ENCODE measurements around the gene ATP10B.
"Not testable (repeated sequence)": the region's sequence is repeated elsewhere in the genome, so short reads cannot be mapped to it uniquely, and the experiment has no call there.

The ATP10B gene

DNA sequence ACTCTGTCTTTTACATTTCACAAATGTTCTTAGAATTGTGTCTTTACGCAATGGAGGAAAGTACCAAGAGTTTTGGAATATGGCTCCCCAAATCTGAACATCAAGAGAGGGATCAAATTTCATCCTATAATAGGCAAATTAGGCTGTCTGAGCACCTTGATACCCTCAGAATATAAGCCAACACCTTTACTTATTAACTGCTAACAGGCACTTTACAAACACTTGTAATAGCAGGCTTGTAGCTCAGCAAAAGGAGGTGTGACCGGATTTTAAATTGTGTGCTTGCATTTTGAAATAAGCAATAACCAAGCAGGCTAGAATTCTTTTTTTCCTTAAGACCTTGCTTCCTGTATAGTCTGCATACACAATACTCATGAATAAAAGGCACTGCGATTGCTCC lies 92.0 kb downstream of the ATP10B start:
- no peak for DNase-seq (ENCODE audit: low read depth in 2 of 2)

- DNase-seq (ENCODE audit: low read depth in 2 of 2), result no peak
Observed at GRCh38 chr5:160757194-160757593, 94.8 kb downstream of the ATP10B start.

DNA sequence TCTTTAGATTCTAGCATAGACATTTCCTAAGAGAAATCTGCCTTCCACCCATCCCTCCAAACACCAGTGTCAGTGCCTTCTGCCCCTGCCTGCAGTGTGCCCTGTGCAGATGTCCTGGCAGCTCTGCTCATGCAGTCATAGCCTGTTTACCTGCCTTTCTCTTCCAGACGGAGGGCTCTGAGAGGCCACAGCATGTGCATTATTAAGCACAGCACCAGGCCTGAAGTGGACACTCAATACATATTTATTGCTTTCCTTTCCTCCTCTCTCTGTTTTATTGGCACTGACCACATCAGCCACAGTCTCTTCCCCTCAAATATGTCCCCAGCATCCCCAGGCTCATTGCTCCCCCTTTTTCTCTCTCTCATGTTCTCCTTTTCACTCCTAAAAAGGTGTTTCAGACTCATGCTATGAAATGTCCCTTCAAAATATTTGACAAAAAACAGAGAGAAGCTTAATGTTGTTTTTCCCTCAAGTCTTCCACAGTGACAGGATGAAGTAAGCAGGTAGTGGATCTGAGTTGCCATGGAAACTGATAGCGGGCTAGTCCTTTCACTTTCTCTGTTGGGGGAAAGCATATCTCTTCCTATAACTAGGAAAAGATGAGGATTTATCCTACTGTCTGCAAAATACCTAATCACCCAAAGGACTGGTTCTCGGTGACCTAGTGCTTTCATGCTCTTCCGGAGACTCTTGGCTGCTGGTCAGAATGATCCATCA lies 100.9 kb downstream of the ATP10B start:
- no peak for DNase-seq (ENCODE audit: low read depth in 2 of 2)

DNA sequence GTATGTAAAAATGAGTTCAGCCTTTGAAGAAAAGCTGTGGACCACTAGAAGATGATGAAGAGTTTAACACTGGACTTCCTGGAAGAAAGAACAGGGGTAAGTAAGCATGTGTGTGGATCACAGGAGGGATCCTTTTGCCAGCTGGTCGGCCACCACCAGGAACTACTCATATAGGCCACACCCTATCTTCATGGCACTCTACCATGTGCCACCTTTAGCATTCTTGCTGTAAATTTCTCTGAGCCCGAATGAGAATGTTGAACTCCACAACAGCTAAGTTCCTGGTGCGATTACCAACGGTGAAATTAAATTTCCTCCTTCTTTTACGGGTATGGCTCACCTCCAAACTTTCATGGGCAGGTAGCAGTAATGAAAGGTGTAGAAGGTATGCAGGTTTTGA lies 102.3 kb downstream of the ATP10B start:
- DNase-seq (ENCODE audit: low read depth in 2 of 2), result no peak

DNA sequence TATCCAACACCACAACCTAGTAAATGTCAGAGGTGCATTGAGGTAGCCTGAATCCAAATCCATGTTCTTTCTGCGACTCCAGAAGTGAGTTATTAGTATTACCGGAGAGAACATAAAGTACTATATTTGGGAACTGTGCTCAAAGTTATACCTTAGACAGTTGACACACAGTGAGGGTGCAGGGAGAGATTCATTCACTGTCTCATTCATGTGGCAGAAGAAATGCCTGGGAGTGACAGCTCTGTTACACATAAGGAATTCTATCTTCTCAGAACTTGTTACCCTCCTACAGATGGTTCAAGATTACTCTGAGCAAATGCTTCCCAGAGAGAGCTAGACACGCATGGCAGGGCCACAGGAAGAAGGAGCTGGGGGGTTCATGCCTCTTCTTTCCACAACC lies 103.0 kb downstream of the ATP10B start:
- DNase-seq (ENCODE audit: low read depth in 2 of 2), result no peak

GRCh38 chr5:160747987-160748386 lies 104.0 kb downstream of the ATP10B start:
- DNase-seq (ENCODE audit: low read depth in 2 of 2), result no peak

- no peak for DNase-seq (ENCODE audit: low read depth in 2 of 2)
Observed at GRCh38 chr5:160747559-160747958, 104.5 kb downstream of the ATP10B start.

DNA sequence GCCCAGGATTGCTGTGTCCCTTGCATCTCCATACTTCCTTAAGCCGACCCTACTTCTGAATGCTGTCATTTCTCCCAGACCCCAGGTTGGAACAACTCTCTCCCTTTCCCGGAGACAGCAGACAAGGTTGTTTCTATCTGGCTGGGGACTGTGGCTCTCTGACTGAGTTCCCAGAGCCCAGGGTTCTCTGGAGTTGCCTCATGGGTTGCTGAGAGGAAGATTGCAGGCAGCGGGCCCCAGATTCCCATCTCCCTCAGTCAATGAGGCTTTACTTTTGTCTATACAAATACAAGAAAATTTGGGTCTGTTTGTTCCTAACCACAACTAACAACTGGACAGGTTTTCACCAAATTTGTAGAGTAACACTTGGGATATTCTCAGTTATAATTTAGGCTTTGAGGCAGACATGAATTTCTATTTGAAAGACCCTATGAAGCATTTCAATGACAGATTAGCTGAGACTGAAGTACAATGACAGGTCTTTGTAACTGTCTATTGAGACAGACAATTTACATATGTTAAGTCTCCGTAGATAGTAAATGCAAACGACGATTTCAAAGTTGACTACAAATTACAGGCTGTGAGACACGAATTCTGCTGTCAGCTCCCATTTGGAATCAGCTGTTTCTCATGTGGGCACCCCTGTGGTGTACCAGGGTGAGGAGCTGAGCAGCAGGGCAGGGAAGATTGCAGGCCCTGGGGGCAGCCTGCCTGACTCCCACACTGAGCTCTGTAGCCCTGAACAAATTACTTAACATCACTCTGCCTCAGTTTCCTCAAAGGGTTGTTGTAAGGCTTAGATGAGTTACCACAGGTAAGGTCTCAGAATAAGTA lies 107.5 kb downstream of the ATP10B start:
- DNase-seq (ENCODE audit: low read depth in 2 of 2), result no peak

DNA sequence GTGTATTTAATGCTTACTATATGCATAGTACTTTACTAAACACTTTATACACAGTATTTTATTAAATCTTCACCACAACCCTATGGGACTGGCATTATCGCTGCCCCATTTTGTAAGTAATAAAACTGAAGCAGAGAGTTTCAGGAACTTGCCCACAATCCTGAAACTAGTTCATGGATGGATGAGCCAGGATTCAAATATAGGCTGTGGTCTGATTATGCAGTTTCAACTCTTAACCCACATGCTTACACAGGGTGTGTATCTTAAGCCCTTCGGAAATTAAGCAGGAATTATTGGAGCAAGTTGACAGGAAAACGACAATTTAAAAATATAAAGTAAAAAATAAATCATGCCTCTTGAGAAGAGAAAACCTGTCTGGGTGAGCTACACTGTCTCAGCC lies 109.0 kb downstream of the ATP10B start:
- no peak for DNase-seq (ENCODE audit: low read depth in 2 of 2)

DNA sequence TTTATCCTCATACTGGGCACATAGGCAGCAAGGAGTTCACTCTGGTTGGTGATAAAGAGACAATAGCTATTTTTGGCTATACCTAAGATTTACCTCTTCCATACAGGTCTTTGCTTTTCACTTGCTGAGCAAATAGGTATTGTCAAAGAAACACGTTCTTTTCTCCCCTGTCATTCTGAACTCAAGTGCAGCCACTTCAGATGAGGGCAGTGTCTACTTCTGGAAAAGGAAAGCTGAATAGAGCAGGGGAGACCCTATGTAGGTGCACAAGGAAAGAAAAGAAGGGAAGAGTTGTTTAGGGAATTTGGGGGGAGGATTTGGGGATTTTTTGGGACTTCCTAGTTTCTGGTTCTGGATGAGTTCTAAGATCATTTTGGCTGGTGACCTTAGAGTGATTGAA lies 109.6 kb downstream of the ATP10B start:
- DNase-seq (ENCODE audit: low read depth in 2 of 2), result no peak

DNA sequence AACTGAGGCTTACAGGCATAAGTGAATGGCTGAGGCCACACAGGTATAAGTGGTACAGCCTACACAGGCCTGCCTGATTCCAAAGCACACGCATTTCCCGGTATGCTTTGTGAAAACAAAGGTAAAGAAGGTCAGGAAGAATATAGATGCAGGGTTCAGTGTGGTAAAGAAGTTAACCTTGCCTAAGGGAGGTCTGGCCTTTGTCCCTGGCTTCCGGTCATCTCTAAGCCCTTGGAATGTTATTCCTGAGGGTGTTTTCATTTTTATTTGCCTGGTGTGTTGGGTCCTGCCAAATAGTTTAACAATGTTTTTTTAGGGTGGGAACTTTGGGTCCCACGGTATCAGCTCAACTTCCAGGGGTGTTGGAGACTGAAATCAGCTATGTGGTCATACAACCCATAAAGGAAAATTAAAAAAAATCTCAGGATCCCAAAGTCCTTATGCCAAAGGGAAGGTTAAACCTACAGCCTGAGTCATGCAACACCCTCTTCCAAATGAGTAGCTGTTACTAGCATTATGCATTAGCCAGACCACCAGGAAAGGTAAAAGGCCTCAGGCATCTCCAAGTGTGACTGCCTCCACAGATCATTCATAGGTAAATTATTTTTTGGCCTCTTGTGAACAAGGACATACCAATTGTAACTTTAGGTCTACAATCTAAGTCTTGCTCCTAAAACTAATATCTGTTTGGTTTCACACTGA lies 124.6 kb downstream of the ATP10B start:
- no peak for DNase-seq (ENCODE audit: low read depth in 2 of 2)

GRCh38 chr5:160726721-160727120 lies 125.3 kb downstream of the ATP10B start:
- DNase-seq (ENCODE audit: low read depth in 2 of 2), result no peak

DNA sequence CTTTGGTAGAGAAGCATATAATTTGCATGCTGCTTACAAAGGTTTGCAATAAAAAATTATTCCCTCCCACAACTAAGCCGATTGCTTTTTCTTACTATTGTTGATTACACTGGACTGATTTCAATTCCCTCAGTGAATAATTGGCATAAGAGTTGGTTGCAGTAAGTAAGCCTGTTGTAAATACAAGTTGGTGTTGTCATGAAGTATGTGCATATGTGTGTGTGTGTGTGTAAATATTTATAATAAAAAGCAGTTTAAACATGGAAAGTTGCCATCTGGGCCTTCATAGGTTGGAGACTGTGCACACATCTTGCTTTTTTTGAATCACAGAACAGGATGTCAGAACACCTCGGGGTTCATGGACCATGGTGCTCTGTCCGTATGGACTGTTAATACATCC lies 131.2 kb downstream of the ATP10B start:
- no peak for DNase-seq (ENCODE audit: low read depth in 2 of 2)

DNA sequence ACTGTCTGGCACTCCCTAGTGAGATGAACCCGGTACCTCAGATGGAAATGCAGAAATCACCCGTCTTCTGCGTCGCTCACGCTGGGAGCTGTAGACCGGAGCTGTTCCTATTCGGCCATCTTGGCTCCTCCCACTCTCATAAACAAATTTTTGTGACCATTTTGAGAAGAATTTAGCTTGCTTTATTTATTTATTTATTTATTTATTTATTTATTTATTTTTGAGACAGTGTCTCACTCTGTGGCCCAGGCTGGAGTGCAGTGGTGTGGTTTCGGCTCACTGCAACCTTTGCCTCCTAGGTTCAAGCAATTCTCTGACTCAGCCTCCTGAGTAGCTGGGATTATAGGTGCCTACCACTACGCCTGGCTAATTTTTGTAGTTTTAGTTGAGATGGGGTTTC lies 136.5 kb downstream of the ATP10B start:
- DNase-seq (ENCODE audit: low read depth in 2 of 2), result not testable (repeated sequence)

DNA sequence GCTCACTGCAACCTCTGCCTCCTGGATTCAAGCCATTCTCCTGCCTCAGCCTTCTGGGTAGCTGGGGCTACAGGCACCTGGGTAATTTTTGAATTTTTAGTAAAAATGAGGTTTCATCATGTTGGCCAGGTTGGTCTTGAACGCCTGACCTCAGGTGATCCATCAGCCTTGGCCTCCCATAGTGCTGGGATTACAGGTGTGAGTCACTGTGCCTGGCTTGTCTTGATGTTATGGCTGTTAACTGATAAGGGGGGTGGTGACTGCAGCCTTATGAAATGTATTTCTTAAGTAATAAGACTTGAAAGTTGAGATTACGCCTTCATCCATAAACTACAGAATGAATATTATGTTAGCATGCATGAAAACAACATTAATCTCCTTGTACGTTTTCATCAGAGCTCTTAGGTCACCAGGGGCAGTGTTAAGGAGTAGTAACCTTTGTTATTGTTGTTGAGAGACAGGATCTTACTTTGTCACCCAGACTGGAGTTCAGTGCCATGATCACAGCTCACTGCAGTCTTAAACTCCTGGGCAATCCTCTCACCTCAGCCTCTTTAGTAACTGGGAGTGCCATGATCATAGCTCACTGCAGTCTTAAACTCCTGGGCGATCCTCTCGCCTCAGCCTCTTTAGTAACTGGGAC lies 148.3 kb downstream of the ATP10B start:
- DNase-seq (ENCODE audit: low read depth in 2 of 2), result no peak

- DNase-seq (ENCODE audit: low read depth in 2 of 2), result no peak
Observed at GRCh38 chr5:160702934-160703333, 149.1 kb downstream of the ATP10B start.

- DNase-seq (ENCODE audit: low read depth in 2 of 2), result no peak
Observed at GRCh38 chr5:160702311-160702803, 149.7 kb downstream of the ATP10B start.

DNA sequence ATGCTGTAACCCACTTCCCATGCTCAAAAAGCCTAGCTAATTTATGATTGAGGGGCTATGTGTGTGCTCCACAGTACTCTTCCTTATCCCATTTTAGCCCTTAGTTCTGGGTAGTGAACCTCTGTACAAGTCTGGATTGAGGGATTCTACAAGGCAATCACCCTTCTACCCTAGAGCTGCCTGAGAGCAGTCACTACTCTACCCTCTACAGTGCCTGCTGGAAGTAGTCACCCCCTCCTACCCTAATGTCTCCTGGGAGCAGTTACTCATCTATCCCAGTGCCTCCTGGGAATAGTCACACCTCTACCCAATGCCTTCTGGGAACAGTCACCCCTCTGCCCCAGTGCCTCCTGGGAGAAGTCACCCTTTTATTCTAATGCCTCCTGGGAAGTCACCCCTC lies 150.6 kb downstream of the ATP10B start:
- no peak for DNase-seq (ENCODE audit: low read depth in 2 of 2)

DNA sequence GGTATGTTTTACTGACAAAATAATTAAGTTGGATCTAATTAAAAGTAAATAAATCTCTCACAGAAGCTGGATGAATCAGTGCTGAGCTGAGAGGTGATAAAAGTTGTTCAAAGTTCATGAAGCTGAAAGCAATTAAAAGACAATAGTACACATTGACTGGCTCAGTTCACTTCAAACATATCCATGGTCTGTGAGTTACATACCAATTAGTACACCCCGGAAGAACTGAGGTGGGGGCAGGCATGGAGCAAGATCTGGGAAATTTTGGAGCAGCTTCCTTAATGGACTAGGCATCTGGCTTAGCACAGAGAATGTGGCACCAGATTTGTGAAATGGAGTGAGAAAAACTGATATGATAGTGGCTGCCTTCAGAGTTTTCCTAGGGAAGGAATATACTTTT lies 152.7 kb downstream of the ATP10B start:
- DNase-seq (ENCODE audit: low read depth in 2 of 2), result no peak

GRCh38 chr5:160697281-160697680 lies 154.7 kb downstream of the ATP10B start:
- no peak for DNase-seq (ENCODE audit: low read depth in 2 of 2)

GRCh38 chr5:160694896-160695295 lies 157.1 kb downstream of the ATP10B start:
- no peak for DNase-seq (ENCODE audit: low read depth in 2 of 2)

All from fibroblast of skin of left biceps (primary cell).